Effector CD8-positive, alpha-beta T cell (primary cell): ENCODE results near the gene C17orf114.

Source experiments
- DNase-seq: peaks from one replicate; lab custom pipeline; 2025; lab: John Stamatoyannopoulos, UW

C17orf114 gene

GRCh38 chr17:4823373-4824089, 21.4 kb upstream of the C17orf114 start:
- no peak for DNase-seq

- no peak for DNase-seq
Observed at GRCh38 chr17:4822835-4823234, 20.7 kb upstream of the C17orf114 start.

- no peak for DNase-seq
Observed at GRCh38 chr17:4818276-4818675, 16.1 kb upstream of the C17orf114 start.

- no peak for DNase-seq
Observed at GRCh38 chr17:4816826-4817225, 14.7 kb upstream of the C17orf114 start.

- no peak for DNase-seq
Observed at GRCh38 chr17:4815043-4815675, 13.0 kb upstream of the C17orf114 start.

- DNase-seq: no peak
Observed at GRCh38 chr17:4812690-4813089, 10.6 kb upstream of the C17orf114 start.

- DNase-seq: no peak
Observed at GRCh38 chr17:4811471-4811870, 9.3 kb upstream of the C17orf114 start.

- no peak for DNase-seq
Observed at GRCh38 chr17:4810696-4811290, 8.7 kb upstream of the C17orf114 start.

- no peak for DNase-seq
Observed at GRCh38 chr17:4808378-4808767, 6.2 kb upstream of the C17orf114 start.

- no peak for DNase-seq
Observed at GRCh38 chr17:4807605-4808377, 5.7 kb upstream of the C17orf114 start.

GRCh38 chr17:4806777-4807604, 4.9 kb upstream of the C17orf114 start, which contains the start of gene PLD2:
Gene PLD2, plus strand, starts transcription at chr17:4807152. Its CDS starts 621 bp downstream, at chr17:4807773.
- peak; percentile 76 for DNase-seq

GRCh38 chr17:4806456-4806776, 4.3 kb upstream of the C17orf114 start:
- no peak for DNase-seq

GRCh38 chr17:4800462-4801196, 1.5 kb downstream of the C17orf114 start:
- no peak for DNase-seq

GRCh38 chr17:4796552-4796920, 5.6 kb downstream of the C17orf114 start:
- DNase-seq: no peak

- no peak for DNase-seq
Observed at GRCh38 chr17:4795168-4795567, 7.0 kb downstream of the C17orf114 start.

GRCh38 chr17:4790705-4791088, 11.4 kb downstream of the C17orf114 start:
- no peak for DNase-seq

- DNase-seq: peak; percentile 52
Observed at GRCh38 chr17:4789951-4790704, 12.0 kb downstream of the C17orf114 start.

- DNase-seq: no peak
Observed at GRCh38 chr17:4789701-4789950, 12.5 kb downstream of the C17orf114 start.

GRCh38 chr17:4788807-4789700, 13.1 kb downstream of the C17orf114 start, which contains the start of gene GLTPD2:
Gene GLTPD2, plus strand, starts transcription at chr17:4788964. Its CDS starts 48 bp downstream, at chr17:4789012.
- DNase-seq: no peak
